Measurements from ENCODE around the gene ADGRG2.

Gene ADGRG2

GRCh38 chrX:19121898-19122640 is at the start of gene ADGRG2:
Gene ADGRG2 (minus strand): TSS chrX:19122468. CDS start chrX:19068834, 53,634 bp downstream.
- DNase-seq: no peak

GRCh38 chrX:19168609-19169008 is 46.3 kb upstream of the ADGRG2 start:
- no peak for DNase-seq

GRCh38 chrX:19162851-19163250 is 40.6 kb upstream of the ADGRG2 start:
- DNase-seq: no peak

GRCh38 chrX:19156186-19156585 is 33.9 kb upstream of the ADGRG2 start:
- no peak for DNase-seq

GRCh38 chrX:19152762-19153161 is 30.5 kb upstream of the ADGRG2 start:
- DNase-seq: no peak

- DNase-seq: no peak
Measured at GRCh38 chrX:19137067-19137466, 14.8 kb upstream of the ADGRG2 start.

- no peak for DNase-seq
Measured at GRCh38 chrX:19133784-19134183, 11.5 kb upstream of the ADGRG2 start.

- no peak for DNase-seq
Measured at GRCh38 chrX:19133231-19133630, 11.0 kb upstream of the ADGRG2 start.

GRCh38 chrX:19130628-19131027 is 8.4 kb upstream of the ADGRG2 start:
- DNase-seq: no peak

- DNase-seq: no peak
Measured at GRCh38 chrX:19129694-19130093, 7.4 kb upstream of the ADGRG2 start.

GRCh38 chrX:19127649-19128168 is 5.4 kb upstream of the ADGRG2 start:
- DNase-seq: no peak

- no peak for DNase-seq
Measured at GRCh38 chrX:19122641-19123009, 357 bp upstream of the ADGRG2 start.

GRCh38 chrX:19121466-19121865 is 802 bp downstream of the ADGRG2 start:
- DNase-seq: no peak

- DNase-seq: no peak
Measured at GRCh38 chrX:19110642-19111041, 11.6 kb downstream of the ADGRG2 start.

- no peak for DNase-seq
Measured at GRCh38 chrX:19107035-19107434, 15.2 kb downstream of the ADGRG2 start.

- no peak for DNase-seq
Measured at GRCh38 chrX:19100586-19100985, 21.7 kb downstream of the ADGRG2 start.

- no peak for DNase-seq
Measured at GRCh38 chrX:19097553-19098283, 24.6 kb downstream of the ADGRG2 start.

GRCh38 chrX:19096586-19096985 is 25.7 kb downstream of the ADGRG2 start:
- DNase-seq: no peak

GRCh38 chrX:19094654-19095053 is 27.6 kb downstream of the ADGRG2 start:
- no peak for DNase-seq

GRCh38 chrX:19091596-19091995 is 30.7 kb downstream of the ADGRG2 start:
- DNase-seq: no peak

GRCh38 chrX:19089555-19090040 is 32.7 kb downstream of the ADGRG2 start:
- DNase-seq: no peak

- no peak for DNase-seq
Measured at GRCh38 chrX:19086102-19086772, 36.0 kb downstream of the ADGRG2 start.

GRCh38 chrX:19085666-19086065 is 36.6 kb downstream of the ADGRG2 start:
- DNase-seq: no peak

GRCh38 chrX:19075754-19076153 is 46.5 kb downstream of the ADGRG2 start:
- no peak for DNase-seq

All from NCI-H1092 (cell line).